GM23338 (cell line): ENCODE measurements around the gene ZMYND12. TPM values are rescaled to one million over a fixed set of nuclear protein-coding genes. Genes with fewer than 3 reads are reported as not detected.

Experiments used
- ATAC-seq: fragments of 200-7000 bp; cut with Tn5 transposase; 3 replicates; pipeline ENCODE4 v1.9.1; 2020
- DNase-seq: peaks from one replicate; pipeline ENCODE4 v3.0.0-alpha.2; 2015; ENCODE audit warnings: low spot score
- H2AFZ ChIP-seq: fragments of 200-600 bp; sonication (generic); 2 replicates; pipeline ENCODE4 v1.8.0; 2016; ENCODE audit warnings: antibody characterized with exemption, mild to moderate bottlenecking, moderate library complexity
- H3F3A ChIP-seq: fragments of 200-600 bp; sonication (generic); replicated peaks from 2 replicates; pipeline ENCODE4 v1.8.0; 2017; ENCODE audit warnings: antibody characterized with exemption, mixed run types, low read depth
- H3K27ac ChIP-seq: fragments of 200-600 bp; sonication (generic); 2 replicates; pipeline ENCODE4 v1.6.1; 2016; ENCODE audit warnings: low read depth
- H3K27me3 ChIP-seq: fragments of 200-600 bp; sonication (generic); 2 replicates; pipeline ENCODE4 v1.8.0; 2016; ENCODE audit warnings: mild to moderate bottlenecking, mixed run types, moderate library complexity; ENCODE audit not compliant: insufficient read depth
- H3K36me3 ChIP-seq: fragments of 200-600 bp; sonication (generic); 2 replicates; pipeline ENCODE4 v1.8.0; 2016; ENCODE audit warnings: mild to moderate bottlenecking; ENCODE audit not compliant: insufficient read depth
- H3K4me1 ChIP-seq: fragments of 200-600 bp; sonication (generic); 2 replicates; pipeline ENCODE4 v1.8.0; 2016; ENCODE audit warnings: mild to moderate bottlenecking, moderate library complexity; ENCODE audit not compliant: insufficient read depth
- H3K4me2 ChIP-seq: fragments of 200-600 bp; sonication (generic); 2 replicates; pipeline ENCODE4 v1.7.1; 2017; ENCODE audit warnings: mixed run types
- H3K4me3 ChIP-seq: fragments of 200-600 bp; sonication (generic); 2 replicates; pipeline ENCODE4 v1.6.1; 2016; ENCODE audit warnings: mixed run types
- H3K79me2 ChIP-seq: fragments of 200-600 bp; sonication (generic); replicated peaks from 2 replicates; pipeline ENCODE4 v1.8.0; 2017; ENCODE audit warnings: mild to moderate bottlenecking; ENCODE audit not compliant: insufficient read depth
- H3K9me2 ChIP-seq: fragments of 200-600 bp; sonication (generic); 2 replicates; pipeline ENCODE4 v1.8.0; 2017; ENCODE audit not compliant: insufficient read depth
- H4K20me1 ChIP-seq: fragments of 200-600 bp; sonication (generic); replicated peaks from 2 replicates; pipeline ENCODE4 v1.8.0; 2017; ENCODE audit warnings: mild to moderate bottlenecking; ENCODE audit not compliant: insufficient read depth
- H3K27ac Mint-ChIP-seq: 2 replicates; pipeline ENCODE4 v1.8.0; 2020; ENCODE audit warnings: inconsistent platforms, mild to moderate bottlenecking, moderate library complexity, mixed read lengths
- H3K27me3 Mint-ChIP-seq: 3 replicates; pipeline ENCODE4 v1.8.0; 2022; ENCODE audit warnings: low read depth, mild to moderate bottlenecking, moderate library complexity, mixed read lengths, inconsistent platforms; ENCODE audit not compliant: insufficient read depth, poor library complexity
- H3K36me3 Mint-ChIP-seq: 3 replicates; pipeline ENCODE4 v1.8.0; 2021; ENCODE audit warnings: low read depth, mild to moderate bottlenecking, inconsistent platforms, moderate library complexity, mixed read lengths
- H3K4me1 Mint-ChIP-seq: 3 replicates; pipeline ENCODE4 v1.8.0; 2020; ENCODE audit warnings: mild to moderate bottlenecking, inconsistent platforms, mixed read lengths
- H3K4me3 Mint-ChIP-seq: 3 replicates; pipeline ENCODE4 v1.8.0; 2021; ENCODE audit warnings: moderate library complexity, mild to moderate bottlenecking, inconsistent platforms, mixed read lengths
- H3K9me3 Mint-ChIP-seq: 3 replicates; pipeline ENCODE4 v1.8.0; 2020; ENCODE audit warnings: moderate library complexity, mild to moderate bottlenecking, inconsistent platforms, mixed read lengths
- CREB1 ChIP-seq: fragments of 250-450 bp; sonication (Bioruptor Pico); IDR thresholded peaks from 2 replicates; pipeline ENCODE4 v1.5.0; 2020; ENCODE audit warnings: low read depth, mild to moderate bottlenecking, moderate library complexity
- CTCF ChIP-seq, 2 experiments: fragments of 200-600 bp in 1 of 2; sonication (generic) in 1 of 2; conservative IDR thresholded peaks; 2 replicates each; pipeline versions ENCODE4 v1.5.1 to v1.6.1; 2016 to 2017; ENCODE audit warnings: antibody characterized with exemption in 2 of 2, low read depth in 2 of 2, mild to moderate bottlenecking in 2 of 2, moderate library complexity in 1 of 2
- EZH2 ChIP-seq: fragments of 200-600 bp; sonication (generic); IDR thresholded peaks from one replicate; pipeline ENCODE4 v1.8.0; 2017; ENCODE audit warnings: antibody characterized with exemption, mild to moderate bottlenecking, low read depth; ENCODE audit not compliant: unreplicated experiment
- EZH2phosphoT487 ChIP-seq: fragments of 200-600 bp; sonication (generic); IDR thresholded peaks from one replicate; pipeline ENCODE4 v1.8.1; 2018; ENCODE audit warnings: antibody characterized with exemption; ENCODE audit not compliant: unreplicated experiment
- JUNB ChIP-seq: IDR thresholded peaks from one replicate; pipeline ENCODE4 v1.6.1; 2016; ENCODE audit warnings: antibody characterized with exemption; ENCODE audit not compliant: unreplicated experiment
- NANOG ChIP-seq: IDR thresholded peaks from 2 replicates; pipeline ENCODE4 v1.6.1; 2016; ENCODE audit warnings: antibody characterized with exemption, borderline replicate concordance
- POLR2AphosphoS5 ChIP-seq: IDR thresholded peaks from 2 replicates; pipeline ENCODE4 v1.6.1; 2016; ENCODE audit warnings: antibody characterized with exemption, low read depth
- REST ChIP-seq: IDR thresholded peaks from one replicate; pipeline ENCODE4 v1.6.1; 2018; ENCODE audit warnings: antibody characterized with exemption; ENCODE audit not compliant: unreplicated experiment
- STAT1 ChIP-seq: IDR thresholded peaks from one replicate; pipeline ENCODE4 v1.6.1; 2016; ENCODE audit warnings: antibody characterized with exemption; ENCODE audit not compliant: unreplicated experiment
- ZNF114 ChIP-seq: fragments of 250-450 bp; sonication (Bioruptor Pico); IDR thresholded peaks from 2 replicates; pipeline ENCODE4 v1.5.0; 2020; ENCODE audit warnings: mild to moderate bottlenecking, moderate library complexity
- ZNF331 ChIP-seq: fragments of 250-450 bp; sonication (Bioruptor Pico); IDR thresholded peaks from 2 replicates; pipeline ENCODE4 v1.5.0; 2020; ENCODE audit warnings: low read depth, mild to moderate bottlenecking, moderate library complexity
- polyA plus RNA-seq: library from polyadenylated mRNA; unstranded; fragments of >200 nt; fragmentation: Nextera tagmentation; extraction: Ambion mirVana; gene quantifications from 2 replicates; pipeline ENCODE4 v1.2.1, GENCODE V29; 2016
- total RNA-seq: library from RNA; depleted of rRNA; stranded (reverse); fragments of >200 nt; shearing (Covaris generic); gene quantifications from 2 replicates; pipeline ENCODE4 v1.2.3, GENCODE V29; 2014
- TF ChIP-seq, protein P1 (sequence below): IDR thresholded peaks from 2 replicates; pipeline ENCODE4 v1.6.1; 2016; ENCODE audit warnings: antibody characterized with exemption
- TF ChIP-seq, protein P2 (sequence below): fragments of 250-450 bp; sonication (Bioruptor Pico); IDR thresholded peaks from 2 replicates; pipeline ENCODE4 v1.5.0; 2020; ENCODE audit warnings: mild to moderate bottlenecking, moderate library complexity

Gene ZMYND12
- total and polyA plus RNA-seq, 2 experiments from 2014 or later = 0.16 to 0.63 TPM

DNA sequence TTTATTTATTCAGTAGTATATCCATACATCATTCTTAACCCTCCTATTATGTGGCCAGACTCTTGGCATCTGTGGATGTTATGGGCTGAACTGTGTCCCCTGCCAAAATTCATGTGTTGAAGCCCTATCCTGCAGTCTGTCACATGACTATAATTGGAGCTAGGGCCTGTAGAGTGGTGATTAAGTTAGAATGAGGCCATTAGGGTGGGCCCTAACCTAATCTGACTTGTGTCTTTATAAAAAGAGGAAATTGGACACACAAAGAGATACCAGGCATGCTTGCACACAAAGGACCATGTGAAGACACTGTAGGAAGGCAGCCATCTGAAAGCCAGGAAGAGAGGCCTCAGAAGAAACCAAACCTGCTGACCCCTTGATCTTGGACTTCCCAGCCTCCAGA lies 6.6 kb downstream of the ZMYND12 start:
- Histone ChIP-seq H3K27ac (no peak overlapping the region), H3K4me1 (peaks cover 8% of the 10 kb centered on the region), H3K9me2 (no peaks in the 10 kb centered on the region), H3K36me3 (no peaks in the 10 kb centered on the region), H3K4me3 (no peak overlapping the region), H2AFZ (peak overlapping the region; percentile 28; the same call in 1 of the 2 replicates), H3K79me2 (no peaks in the 10 kb centered on the region), H4K20me1 (no peaks in the 10 kb centered on the region), H3K4me2 (no peak overlapping the region), H3F3A (no peaks in the 10 kb centered on the region), H3K27me3 (no peaks in the 10 kb centered on the region)
- no peaks in the 10 kb centered on the region for H3K36me3 Mint-ChIP-seq
- ATAC-seq (no peak), DNase-seq (no peak)
- H3K9me3 Mint-ChIP-seq = no peaks in the 10 kb centered on the region
- H3K27ac Mint-ChIP-seq = no peak overlapping the region
- TF ChIP-seq ZNF114 (no peak), POLR2AphosphoS5 (no peak), ZNF331 (no peak), EZH2phosphoT487 (no peak), REST (no peak), CTCF (conservative IDR thresholded peaks at IDR 0.05; ENCODE audit: low read depth in 2 of 2) (no peak), JUNB (no peak), NANOG (no peak), CREB1 (CRISPR knock-in tag) (no peak), EZH2 (no peak), STAT1 (no peak)
- TF ChIP-seq, protein P1, sequence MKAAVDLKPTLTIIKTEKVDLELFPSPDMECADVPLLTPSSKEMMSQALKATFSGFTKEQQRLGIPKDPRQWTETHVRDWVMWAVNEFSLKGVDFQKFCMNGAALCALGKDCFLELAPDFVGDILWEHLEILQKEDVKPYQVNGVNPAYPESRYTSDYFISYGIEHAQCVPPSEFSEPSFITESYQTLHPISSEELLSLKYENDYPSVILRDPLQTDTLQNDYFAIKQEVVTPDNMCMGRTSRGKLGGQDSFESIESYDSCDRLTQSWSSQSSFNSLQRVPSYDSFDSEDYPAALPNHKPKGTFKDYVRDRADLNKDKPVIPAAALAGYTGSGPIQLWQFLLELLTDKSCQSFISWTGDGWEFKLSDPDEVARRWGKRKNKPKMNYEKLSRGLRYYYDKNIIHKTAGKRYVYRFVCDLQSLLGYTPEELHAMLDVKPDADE = no peak
- TF ChIP-seq, protein P2, sequence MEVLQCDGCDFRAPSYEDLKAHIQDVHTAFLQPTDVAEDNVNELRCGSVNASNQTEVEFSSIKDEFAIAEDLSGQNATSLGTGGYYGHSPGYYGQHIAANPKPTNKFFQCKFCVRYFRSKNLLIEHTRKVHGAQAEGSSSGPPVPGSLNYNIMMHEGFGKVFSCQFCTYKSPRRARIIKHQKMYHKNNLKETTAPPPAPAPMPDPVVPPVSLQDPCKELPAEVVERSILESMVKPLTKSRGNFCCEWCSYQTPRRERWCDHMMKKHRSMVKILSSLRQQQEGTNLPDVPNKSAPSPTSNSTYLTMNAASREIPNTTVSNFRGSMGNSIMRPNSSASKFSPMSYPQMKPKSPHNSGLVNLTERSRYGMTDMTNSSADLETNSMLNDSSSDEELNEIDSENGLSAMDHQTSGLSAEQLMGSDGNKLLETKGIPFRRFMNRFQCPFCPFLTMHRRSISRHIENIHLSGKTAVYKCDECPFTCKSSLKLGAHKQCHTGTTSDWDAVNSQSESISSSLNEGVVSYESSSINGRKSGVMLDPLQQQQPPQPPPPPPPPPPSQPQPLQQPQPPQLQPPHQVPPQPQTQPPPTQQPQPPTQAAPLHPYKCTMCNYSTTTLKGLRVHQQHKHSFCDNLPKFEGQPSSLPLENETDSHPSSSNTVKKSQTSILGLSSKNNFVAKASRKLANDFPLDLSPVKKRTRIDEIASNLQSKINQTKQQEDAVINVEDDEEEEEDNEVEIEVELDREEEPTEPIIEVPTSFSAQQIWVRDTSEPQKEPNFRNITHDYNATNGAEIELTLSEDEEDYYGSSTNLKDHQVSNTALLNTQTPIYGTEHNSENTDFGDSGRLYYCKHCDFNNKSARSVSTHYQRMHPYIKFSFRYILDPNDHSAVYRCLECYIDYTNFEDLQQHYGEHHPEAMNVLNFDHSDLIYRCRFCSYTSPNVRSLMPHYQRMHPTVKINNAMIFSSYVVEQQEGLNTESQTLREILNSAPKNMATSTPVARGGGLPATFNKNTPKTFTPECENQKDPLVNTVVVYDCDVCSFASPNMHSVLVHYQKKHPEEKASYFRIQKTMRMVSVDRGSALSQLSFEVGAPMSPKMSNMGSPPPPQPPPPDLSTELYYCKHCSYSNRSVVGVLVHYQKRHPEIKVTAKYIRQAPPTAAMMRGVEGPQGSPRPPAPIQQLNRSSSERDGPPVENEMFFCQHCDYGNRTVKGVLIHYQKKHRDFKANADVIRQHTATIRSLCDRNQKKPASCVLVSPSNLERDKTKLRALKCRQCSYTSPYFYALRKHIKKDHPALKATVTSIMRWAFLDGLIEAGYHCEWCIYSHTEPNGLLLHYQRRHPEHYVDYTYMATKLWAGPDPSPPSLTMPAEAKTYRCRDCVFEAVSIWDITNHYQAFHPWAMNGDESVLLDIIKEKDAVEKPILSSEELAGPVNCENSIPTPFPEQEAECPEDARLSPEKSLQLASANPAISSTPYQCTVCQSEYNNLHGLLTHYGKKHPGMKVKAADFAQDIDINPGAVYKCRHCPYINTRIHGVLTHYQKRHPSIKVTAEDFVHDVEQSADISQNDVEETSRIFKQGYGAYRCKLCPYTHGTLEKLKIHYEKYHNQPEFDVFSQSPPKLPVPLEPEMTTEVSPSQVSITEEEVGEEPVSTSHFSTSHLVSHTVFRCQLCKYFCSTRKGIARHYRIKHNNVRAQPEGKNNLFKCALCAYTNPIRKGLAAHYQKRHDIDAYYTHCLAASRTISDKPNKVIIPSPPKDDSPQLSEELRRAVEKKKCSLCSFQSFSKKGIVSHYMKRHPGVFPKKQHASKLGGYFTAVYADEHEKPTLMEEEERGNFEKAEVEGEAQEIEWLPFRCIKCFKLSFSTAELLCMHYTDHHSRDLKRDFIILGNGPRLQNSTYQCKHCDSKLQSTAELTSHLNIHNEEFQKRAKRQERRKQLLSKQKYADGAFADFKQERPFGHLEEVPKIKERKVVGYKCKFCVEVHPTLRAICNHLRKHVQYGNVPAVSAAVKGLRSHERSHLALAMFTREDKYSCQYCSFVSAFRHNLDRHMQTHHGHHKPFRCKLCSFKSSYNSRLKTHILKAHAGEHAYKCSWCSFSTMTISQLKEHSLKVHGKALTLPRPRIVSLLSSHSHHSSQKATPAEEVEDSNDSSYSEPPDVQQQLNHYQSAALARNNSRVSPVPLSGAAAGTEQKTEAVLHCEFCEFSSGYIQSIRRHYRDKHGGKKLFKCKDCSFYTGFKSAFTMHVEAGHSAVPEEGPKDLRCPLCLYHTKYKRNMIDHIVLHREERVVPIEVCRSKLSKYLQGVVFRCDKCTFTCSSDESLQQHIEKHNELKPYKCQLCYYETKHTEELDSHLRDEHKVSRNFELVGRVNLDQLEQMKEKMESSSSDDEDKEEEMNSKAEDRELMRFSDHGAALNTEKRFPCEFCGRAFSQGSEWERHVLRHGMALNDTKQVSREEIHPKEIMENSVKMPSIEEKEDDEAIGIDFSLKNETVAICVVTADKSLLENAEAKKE (CRISPR knock-in tag) = no peak
- no peaks in the 10 kb centered on the region for H3K4me1 Mint-ChIP-seq
- peaks cover 3% of the 10 kb centered on the region for H3K27me3 Mint-ChIP-seq
- no peak overlapping the region for H3K4me3 Mint-ChIP-seq
